Kidney glomerular epithelial cell (primary cell): Measurements from ENCODE around the gene ANKRD31.
A peak's percentile ranks its signal among the peaks of the same experiment; 100 is the strongest.
"Not testable (repeated sequence)": the region's sequence is repeated elsewhere in the genome, so short reads cannot be mapped to it uniquely, and the experiment has no call there.

Experiments
- DNase-seq: peaks from one replicate; lab custom pipeline; 2025; lab: John Stamatoyannopoulos, UW

Gene ANKRD31, protein sequence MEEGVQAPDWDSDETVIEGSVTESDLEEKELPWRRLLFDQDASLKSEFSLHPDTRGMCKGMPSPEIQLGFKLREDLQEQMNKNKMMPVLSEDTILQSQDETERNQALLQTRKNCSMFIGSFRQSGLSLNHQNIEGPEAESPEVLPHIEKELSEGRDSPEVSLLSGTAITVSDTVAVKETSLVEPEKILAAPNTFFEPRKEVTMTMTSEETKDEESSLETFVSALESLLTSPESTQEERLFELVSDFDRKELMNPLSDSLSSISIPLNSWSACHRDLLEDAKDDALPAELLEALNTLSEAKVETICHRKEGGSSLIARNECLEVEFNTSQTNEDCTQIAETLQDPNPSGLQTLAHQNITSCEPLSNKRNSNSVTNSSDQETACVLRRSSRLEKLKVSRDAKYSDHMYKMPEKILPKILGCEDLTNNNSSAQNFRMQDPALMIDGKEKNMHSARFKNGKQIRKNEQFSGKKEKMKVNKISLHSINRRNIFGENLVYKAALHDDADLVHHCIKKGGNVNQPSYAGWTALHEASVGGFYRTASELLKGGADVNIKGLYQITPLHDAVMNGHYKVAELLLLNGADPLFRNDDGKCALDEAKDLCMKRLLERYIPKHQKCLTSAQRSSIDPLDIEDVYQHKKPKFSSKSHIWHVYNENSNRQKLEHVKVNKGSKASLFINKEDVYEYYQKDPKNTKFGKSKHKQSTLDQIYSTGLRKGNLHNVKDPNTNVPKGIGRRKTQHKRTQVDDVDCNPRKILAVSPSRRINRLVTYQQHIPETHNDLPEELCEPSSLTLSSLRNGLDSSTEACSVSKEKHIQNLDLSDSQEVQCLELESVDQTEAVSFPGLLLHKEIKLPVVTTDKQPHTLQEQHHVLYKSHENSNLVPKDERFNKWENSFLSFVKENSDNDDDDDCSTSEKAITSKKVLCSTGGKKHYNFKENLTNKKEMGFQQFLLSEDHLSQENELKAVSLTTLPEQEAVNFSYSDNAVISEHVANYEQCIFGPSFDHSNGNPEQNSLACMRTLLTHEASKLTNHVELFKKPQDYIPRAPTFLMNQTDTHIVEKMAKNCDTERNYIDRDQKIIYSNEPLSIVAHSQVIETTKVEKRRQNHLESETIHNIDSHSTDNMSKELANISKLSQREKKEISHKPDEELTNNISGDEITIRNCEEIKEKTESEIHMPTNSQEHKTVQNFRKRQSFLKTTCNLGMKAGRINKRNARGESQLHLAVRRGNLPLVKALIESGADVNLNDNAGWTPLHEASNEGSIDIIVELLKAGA (N-terminal part only)

DNA sequence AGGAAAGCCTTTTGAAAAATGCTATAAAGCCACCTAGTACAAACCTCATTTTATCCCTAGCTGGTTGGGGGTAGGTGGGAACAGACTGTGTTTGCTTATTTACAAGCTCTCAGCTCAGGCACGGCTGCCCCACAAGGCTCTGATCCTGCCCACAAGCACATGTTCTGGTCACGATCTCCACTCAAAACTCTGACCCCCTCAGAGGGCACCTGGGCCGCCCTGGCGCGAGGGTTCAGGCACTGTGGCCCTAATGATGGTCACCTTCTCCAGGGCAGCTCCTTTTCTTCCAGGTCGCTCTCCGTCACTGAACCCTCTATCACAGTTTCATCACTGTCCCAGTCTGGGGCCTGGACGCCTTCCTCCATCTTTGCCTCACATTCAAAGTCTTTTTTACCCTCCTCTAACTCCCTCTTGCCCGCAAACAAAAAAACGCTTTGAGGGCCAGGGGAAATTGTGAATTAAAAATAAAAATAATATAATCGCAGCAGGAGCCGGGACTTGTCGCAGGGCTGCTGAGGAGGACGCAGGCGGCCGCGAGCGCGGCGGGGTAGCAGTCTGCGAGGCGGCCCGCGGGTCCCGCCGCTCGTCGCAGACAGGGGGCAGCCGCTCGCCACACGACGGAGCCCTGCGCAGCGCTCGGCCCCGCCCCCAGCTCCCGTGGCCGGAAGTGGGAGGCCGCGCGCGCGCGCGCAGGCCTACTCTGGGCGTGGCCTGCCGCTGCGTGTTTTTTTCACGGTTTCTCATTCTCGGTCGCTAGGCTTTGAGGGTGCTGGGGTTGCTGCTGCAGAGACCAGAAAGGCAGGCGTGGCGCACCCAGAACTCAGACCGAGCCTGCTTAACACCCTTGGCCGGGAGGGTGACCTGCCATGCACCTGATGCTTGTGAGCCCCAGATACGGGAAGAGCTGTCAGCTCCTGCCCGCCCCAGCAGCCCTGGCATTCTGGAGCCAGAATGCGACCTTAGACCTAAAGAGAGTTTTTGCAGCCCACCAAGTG lies at the start of gene ANKRD31:
Gene ANKRD31 (minus strand): TSS at position 557 of the 995 bp plus-strand sequence. CDS start 192 bp downstream, at position 365.
- DNase-seq, result peak; percentile 77

- no peak for DNase-seq
Observed at GRCh38 chr5:75286211-75286773, 49.6 kb upstream of the ANKRD31 start.

- no peak for DNase-seq
Observed at GRCh38 chr5:75282581-75282980, 45.9 kb upstream of the ANKRD31 start.

- DNase-seq, result peak; percentile 41
Observed at GRCh38 chr5:75281716-75282465, 45.2 kb upstream of the ANKRD31 start.

DNA sequence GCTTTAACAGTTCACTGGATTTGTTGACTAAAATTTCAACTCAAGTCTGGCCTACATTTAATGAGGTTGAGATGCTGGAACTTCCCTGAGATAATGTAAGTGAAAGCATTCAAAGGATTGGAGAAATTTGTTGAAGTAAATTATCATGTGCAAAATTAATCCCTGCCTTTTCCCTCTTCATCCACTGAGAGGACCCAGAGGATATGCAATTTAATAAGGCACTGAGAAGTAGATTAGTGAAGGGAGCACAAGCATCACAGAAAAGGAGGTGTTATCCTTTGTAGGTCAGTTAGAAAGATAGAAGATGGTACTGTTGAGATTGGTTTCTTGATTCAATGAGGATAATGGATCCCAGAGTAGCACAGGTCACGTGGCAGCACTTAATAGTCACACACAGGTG lies 42.6 kb upstream of the ANKRD31 start:
- no peak for DNase-seq

- no peak for DNase-seq
Observed at GRCh38 chr5:75277463-75277862, 40.8 kb upstream of the ANKRD31 start.

DNA sequence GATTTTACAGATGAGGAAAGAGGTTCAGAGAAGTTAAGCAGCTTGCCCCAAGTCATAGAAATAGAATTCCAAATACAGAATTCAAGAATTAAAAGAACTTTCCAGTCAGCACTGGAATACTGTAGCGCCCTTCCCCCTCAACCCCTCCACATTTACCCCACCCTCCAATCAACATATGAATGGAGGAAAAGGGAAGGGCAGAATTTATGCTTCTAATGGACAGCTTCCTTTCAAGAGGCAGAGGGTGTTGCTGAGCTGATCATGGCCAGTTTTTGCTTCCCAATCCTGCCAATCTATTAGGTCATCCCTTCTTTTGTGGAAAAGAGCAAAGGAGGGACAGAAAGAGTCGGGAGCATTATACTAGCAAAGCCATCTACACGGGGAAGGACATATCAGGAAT lies 39.1 kb upstream of the ANKRD31 start:
- DNase-seq, result no peak

- DNase-seq, result no peak
Observed at GRCh38 chr5:75275147-75275546, 38.5 kb upstream of the ANKRD31 start.

DNA sequence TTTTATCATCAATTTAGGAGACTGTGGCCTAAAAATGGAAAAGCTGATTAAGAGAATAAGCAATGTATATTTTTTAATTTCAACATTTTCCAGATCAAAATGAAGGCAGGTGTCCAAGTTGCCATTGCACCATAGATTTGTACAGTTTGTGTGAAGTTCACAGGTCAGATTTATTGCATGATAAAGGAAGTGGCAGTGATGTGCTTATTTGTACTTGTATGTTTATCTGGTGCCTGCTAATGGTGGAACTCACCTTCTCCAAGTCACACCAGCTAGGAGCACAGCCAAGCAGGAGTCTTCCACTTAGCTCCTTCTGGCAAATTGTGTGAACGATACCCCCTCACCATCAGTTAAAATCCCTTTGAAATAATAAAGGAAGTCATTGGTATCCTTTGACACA lies 37.8 kb upstream of the ANKRD31 start:
- no peak for DNase-seq

- not testable (repeated sequence) for DNase-seq
Observed at GRCh38 chr5:75270605-75271004, 33.9 kb upstream of the ANKRD31 start.

DNA sequence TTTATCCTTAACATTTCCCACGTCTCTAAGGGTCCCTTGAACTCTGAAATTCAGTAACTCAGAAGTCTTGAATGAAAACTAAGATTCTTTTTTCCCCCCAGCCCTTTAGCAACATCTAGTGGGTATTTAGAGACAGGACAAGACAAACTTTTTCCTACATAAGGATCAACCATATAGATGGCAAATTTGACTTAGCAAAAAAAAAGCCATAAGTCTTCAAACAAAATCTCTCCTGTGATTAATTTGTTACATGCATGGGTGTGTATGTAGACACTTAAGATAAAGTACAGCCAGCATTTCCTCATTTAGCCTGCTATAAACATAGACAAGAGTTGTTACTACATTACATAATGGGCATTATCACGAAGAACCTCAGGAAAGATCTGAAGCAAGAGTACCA lies 29.1 kb upstream of the ANKRD31 start:
- DNase-seq, result peak; percentile 54

GRCh38 chr5:75262271-75262670 lies 25.6 kb upstream of the ANKRD31 start:
- peak; percentile 53 for DNase-seq

DNA sequence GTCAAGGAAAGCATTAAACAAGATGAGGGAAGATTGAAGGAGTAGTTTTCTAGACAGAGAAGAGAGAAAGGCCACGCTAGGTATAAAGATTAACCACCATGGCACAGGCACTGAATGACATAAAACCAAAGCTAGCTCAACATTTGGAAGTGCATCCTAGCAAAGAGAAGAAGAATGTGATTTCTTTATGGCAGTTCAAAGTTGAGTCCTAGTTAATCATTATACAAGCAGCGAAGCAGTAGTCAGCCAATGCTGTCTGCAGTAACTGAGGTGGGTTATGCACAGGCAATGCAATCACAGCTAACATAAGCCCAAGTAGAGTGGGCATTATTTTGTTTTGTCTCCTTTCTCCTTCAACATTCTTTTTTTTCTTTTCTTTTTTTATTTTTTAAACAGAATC lies 24.0 kb upstream of the ANKRD31 start:
- DNase-seq, result peak; percentile 51

DNA sequence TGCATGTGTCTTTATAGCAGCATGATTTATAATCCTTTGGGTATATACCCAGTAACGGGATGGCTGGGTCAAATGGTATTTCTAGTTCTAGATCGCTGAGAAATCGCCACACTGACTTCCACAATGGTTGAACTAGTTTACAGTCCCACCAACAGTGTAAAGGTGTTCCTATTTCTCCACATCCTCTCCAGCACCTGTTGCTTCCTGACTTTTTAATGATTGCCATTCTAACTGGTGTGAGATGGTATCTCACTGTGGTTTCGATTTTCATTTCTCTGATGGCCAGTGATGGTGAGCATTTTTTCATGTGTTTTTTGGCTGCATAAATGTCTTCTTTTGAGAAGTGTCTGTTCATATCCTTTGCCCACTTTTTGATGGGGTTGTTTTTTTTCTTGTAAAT lies 13.8 kb upstream of the ANKRD31 start:
- DNase-seq, result not testable (repeated sequence)

DNA sequence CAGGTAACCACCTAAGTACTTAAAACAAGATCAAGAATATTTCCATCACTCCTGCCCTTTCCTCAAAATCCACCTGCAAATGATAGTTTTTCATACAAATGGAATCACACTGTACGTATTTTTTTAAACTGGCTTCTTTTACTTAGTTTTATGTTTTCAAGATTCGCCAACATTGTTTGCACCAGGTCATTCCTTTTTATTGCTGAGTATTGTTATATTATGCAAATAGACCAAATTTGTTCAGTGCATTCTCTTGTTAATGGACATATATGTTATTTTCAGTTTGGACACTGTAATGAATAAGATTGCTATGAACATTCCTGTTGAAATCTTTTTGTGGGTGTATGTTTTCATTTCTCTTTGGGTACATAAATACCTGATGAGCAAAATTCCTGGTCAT lies 8.3 kb upstream of the ANKRD31 start:
- DNase-seq, result no peak

DNA sequence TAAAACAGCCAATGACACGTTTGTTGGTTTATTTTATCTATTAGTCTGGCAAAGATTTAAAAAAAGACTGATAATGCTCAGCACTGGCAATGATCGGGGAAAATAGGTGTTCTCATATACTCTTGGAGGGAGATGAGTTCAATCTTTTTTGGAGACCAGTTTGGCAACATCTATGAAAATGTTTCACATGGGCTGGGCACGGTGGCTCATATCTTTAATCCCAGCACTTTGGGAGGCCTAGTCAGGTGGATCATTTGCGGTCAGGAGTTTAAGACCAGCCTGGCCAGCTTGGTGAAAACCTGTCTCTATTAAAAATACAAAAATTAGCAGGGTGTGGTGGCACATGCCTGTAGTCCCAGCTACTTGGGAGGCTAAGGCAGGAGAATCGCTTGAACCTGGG lies 6.8 kb upstream of the ANKRD31 start:
- no peak for DNase-seq

- DNase-seq, result no peak
Observed at GRCh38 chr5:75243100-75243499, 6.4 kb upstream of the ANKRD31 start.

- no peak for DNase-seq
Observed at GRCh38 chr5:75242067-75242466, 5.4 kb upstream of the ANKRD31 start.

- DNase-seq, result peak; percentile 73
Observed at GRCh38 chr5:75239681-75240080, 3.0 kb upstream of the ANKRD31 start.

- no peak for DNase-seq
Observed at GRCh38 chr5:75235711-75236110, 967 bp downstream of the ANKRD31 start.
